B cell (primary cell): ENCODE results near the gene SORL1. TPM values are rescaled to one million over a fixed set of nuclear protein-coding genes. Genes with fewer than 3 reads are reported as not detected.

Experiments used
- ATAC-seq: fragments of 200-7000 bp; cut with Tn5 transposase; one replicate; pipeline ENCODE4 v1.10.0; 2021; ENCODE audit warnings: low read depth, mild to moderate bottlenecking, moderate number of reproducible peaks, moderate library complexity
- CTCF ChIA-PET: fragments of 350-600 bp; sonication (Branson Sonifier 250); formaldehyde crosslinking; loops from one replicate; lab custom pipeline; 2021; ENCODE audit warnings: antibody characterized with exemption, inconsistent platforms; lab: Charles Lee
- POLR2A ChIA-PET: fragments of 350-600 bp; sonication (Branson Sonifier 250); formaldehyde crosslinking; loops from one replicate; lab custom pipeline; 2021; ENCODE audit warnings: antibody characterized with exemption; lab: Charles Lee
- DNase-seq: peaks from one replicate; pipeline ENCODE4 v3.0.0; 2013
- H2AFZ ChIP-seq: 2 replicates; pipeline ENCODE4 v1.6.1; 2012; ENCODE audit warnings: mild to moderate bottlenecking, low read depth, low read length; ENCODE audit not compliant: insufficient read depth, poor library complexity, severe bottlenecking
- H3K27ac ChIP-seq, 2 donors: 1 replicate in 1 of 2; 2 replicates in 1 of 2; pipeline ENCODE4 v1.5.1; 2012 to 2013; ENCODE audit warnings: low read length in 2 of 2, mild to moderate bottlenecking in 2 of 2, moderate library complexity in 1 of 2
- H3K27me3 ChIP-seq, 4 experiments: fragments of 200-600 bp in 1 of 4; sonication (generic) in 1 of 4; replicated peaks in 1 of 4; 1 replicate in 2 of 4; 2 replicates in 2 of 4; pipeline versions ENCODE4 v1.6.1 to v1.7.0; 2013 to 2016; ENCODE audit warnings: low read length in 3 of 4, mild to moderate bottlenecking in 2 of 4, mixed read lengths in 1 of 4, moderate library complexity in 1 of 4; ENCODE audit not compliant: insufficient read depth in 4 of 4, control insufficient read depth in 3 of 4; ENCODE audit errors: control extremely low read depth in 1 of 4
- H3K36me3 ChIP-seq, 2 experiments: replicated peaks in 1 of 2; 1 replicate in 1 of 2; 2 replicates in 1 of 2; pipeline versions ENCODE4 v1.6.1 to v1.7.1; 2013; ENCODE audit warnings: low read length in 1 of 2; ENCODE audit not compliant: insufficient read depth in 2 of 2, control insufficient read depth in 1 of 2; ENCODE audit errors: control extremely low read depth in 1 of 2, extremely low read depth in 1 of 2
- H3K4me1 ChIP-seq, 2 donors: fragments of 200-600 bp in 1 of 2; sonication (generic) in 1 of 2; 1 replicate in 1 of 2; 2 replicates in 1 of 2; pipeline versions ENCODE4 v1.5.1 to v1.6.1; 2013 to 2017; ENCODE audit warnings: low read length in 2 of 2; ENCODE audit not compliant: control insufficient read depth in 2 of 2, insufficient read depth in 2 of 2
- H3K4me2 ChIP-seq: replicated peaks from 2 replicates; pipeline ENCODE3; 2012; ENCODE audit warnings: mild to moderate bottlenecking, low read depth, low read length; ENCODE audit not compliant: poor library complexity, severe bottlenecking
- H3K4me3 ChIP-seq, 5 experiments: fragments of 200-600 bp in 1 of 5; sonication (generic) in 1 of 5; 1 replicate in 3 of 5; 2 replicates in 2 of 5; pipeline versions ENCODE4 v1.5.1 to v1.7.0; 2011 to 2016; ENCODE audit warnings: low read length in 4 of 5, mild to moderate bottlenecking in 4 of 5, low read depth in 2 of 5, control low read depth in 1 of 5, moderate library complexity in 1 of 5; ENCODE audit not compliant: insufficient read depth in 1 of 5; ENCODE audit errors: control extremely low read depth in 1 of 5, extremely low read depth in 1 of 5
- H3K79me2 ChIP-seq: fragments of 200-600 bp; sonication (generic); one replicate; pipeline ENCODE4 v1.6.0; 2016; ENCODE audit warnings: low read length; ENCODE audit not compliant: control insufficient read depth, insufficient read depth
- H3K9ac ChIP-seq: fragments of 200-600 bp; sonication (generic); 2 replicates; pipeline ENCODE4 v1.6.1; 2017; ENCODE audit warnings: mild to moderate bottlenecking, low read length, moderate library complexity
- H3K9me3 ChIP-seq, 3 donors: one replicate each; pipeline versions ENCODE4 v1.6.1 to v1.7.1; 2013; ENCODE audit warnings: low read length in 2 of 3; ENCODE audit not compliant: control insufficient read depth in 2 of 3, insufficient read depth in 1 of 3; ENCODE audit errors: control extremely low read depth in 1 of 3
- H4K20me1 ChIP-seq: 2 replicates; pipeline ENCODE4 v1.6.0; 2012; ENCODE audit warnings: mild to moderate bottlenecking, low read length; ENCODE audit not compliant: insufficient read depth, control insufficient read depth, poor library complexity, severe bottlenecking
- H3K27ac Mint-ChIP-seq: one replicate; pipeline ENCODE4 v1.8.0; 2021; ENCODE audit warnings: mixed read lengths
- H3K27me3 Mint-ChIP-seq: one replicate; pipeline ENCODE4 v1.8.0; 2021; ENCODE audit warnings: mixed read lengths
- H3K4me1 Mint-ChIP-seq: one replicate; pipeline ENCODE4 v1.8.0; 2021; ENCODE audit warnings: mixed read lengths
- H3K4me3 Mint-ChIP-seq: one replicate; pipeline ENCODE4 v1.8.0; 2021; ENCODE audit warnings: mixed read lengths
- H3K9me3 Mint-ChIP-seq: one replicate; pipeline ENCODE4 v1.8.0; 2022; ENCODE audit warnings: mixed read lengths; ENCODE audit not compliant: insufficient read depth
- EZH2 ChIP-seq: IDR thresholded peaks from 2 replicates; pipeline ENCODE4 v1.6.1; 2012; ENCODE audit warnings: borderline replicate concordance, low read depth, mild to moderate bottlenecking, moderate library complexity, low read length; ENCODE audit not compliant: insufficient read depth, poor library complexity, severe bottlenecking
- WGBS: methylation state at CpG from one replicate; pipeline ENCODE4 v1.1.5; 2013; ENCODE audit warnings: missing lambda C conversion rate; ENCODE audit not compliant: insufficient coverage; 5-methylcytosine and 5-hydroxymethylcytosine counted together
- intact Hi-C: fragments of 100-400 bp; cut with micrococcal nuclease; formaldehyde crosslinking; loops from one replicate; pipeline ENCODE4 v1.10.0; 2022
- polyA plus RNA-seq: library from polyadenylated mRNA; depleted of rRNA; stranded (reverse); fragments of >200 nt; gene quantifications from 2 replicates; pipeline ENCODE4 v1.2.3, GENCODE V29; 2012
- total RNA-seq, 2 donors: library from RNA; stranded (reverse); fragments of 120-200 nt in 1 of 2; gene quantifications; 1 replicate in 1 of 2; 2 replicates in 1 of 2; pipeline versions ENCODE4 v1.2.3 to v1.2.4, GENCODE V29; 2013 to 2022
- TF ChIP-seq, protein P1 (sequence below): fragments of 200-600 bp; IDR thresholded peaks from one replicate; pipeline ENCODE4 v1.8.0; 2022; ENCODE audit warnings: antibody characterized with exemption, mild to moderate bottlenecking

SORL1 gene
- total and polyA plus RNA-seq, 2 donors (not counting 1 experiment from before 2014, with no cell fraction given): 13.0 to 396 TPM

DNA sequence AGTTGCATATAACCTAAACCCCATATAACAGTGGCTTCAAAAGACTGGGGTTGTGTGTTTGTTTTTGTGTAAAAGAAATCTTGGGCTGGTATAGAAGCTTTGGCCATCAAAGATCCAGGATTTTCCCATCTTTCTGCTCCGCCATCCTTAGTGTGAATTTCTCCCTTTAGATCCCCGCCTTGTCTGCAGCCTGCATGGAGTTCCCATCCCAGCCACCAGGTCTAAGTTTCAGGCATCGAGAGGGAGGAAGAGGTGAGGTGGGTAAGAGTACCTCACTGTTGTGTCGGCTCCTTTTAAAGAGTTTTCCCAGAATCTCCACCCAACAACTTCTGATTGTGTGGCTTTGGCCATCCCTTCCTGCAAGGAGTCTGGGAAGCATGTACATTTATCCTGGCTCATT is 196.2 kb downstream of the SORL1 start:
- H3K79me2 ChIP-seq: no peaks in the 10 kb centered on the region
- Mint-ChIP-seq H3K27me3 (peaks cover 15% of the 10 kb centered on the region), H3K4me3 (no peak overlapping the region), H3K4me1 (no peaks in the 10 kb centered on the region), H3K9me3 (no peaks in the 10 kb centered on the region), H3K27ac (no peak overlapping the region)
- no peak overlapping the region for H3K4me2 ChIP-seq
- H3K9ac ChIP-seq: no peak overlapping the region
- intact Hi-C loops: no loop called here
- no peaks in the 10 kb centered on the region for H3K9me3 ChIP-seq
- ATAC-seq (no peak), DNase-seq (no peak)
- TF ChIP-seq EZH2: no peak
- TF ChIP-seq, protein P1, sequence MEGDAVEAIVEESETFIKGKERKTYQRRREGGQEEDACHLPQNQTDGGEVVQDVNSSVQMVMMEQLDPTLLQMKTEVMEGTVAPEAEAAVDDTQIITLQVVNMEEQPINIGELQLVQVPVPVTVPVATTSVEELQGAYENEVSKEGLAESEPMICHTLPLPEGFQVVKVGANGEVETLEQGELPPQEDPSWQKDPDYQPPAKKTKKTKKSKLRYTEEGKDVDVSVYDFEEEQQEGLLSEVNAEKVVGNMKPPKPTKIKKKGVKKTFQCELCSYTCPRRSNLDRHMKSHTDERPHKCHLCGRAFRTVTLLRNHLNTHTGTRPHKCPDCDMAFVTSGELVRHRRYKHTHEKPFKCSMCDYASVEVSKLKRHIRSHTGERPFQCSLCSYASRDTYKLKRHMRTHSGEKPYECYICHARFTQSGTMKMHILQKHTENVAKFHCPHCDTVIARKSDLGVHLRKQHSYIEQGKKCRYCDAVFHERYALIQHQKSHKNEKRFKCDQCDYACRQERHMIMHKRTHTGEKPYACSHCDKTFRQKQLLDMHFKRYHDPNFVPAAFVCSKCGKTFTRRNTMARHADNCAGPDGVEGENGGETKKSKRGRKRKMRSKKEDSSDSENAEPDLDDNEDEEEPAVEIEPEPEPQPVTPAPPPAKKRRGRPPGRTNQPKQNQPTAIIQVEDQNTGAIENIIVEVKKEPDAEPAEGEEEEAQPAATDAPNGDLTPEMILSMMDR: no peak
- H3K36me3 ChIP-seq: no peaks in the 10 kb centered on the region
- no peak overlapping the region for H3K27ac ChIP-seq
- no peak overlapping the region for H2AFZ ChIP-seq
- no peaks in the 10 kb centered on the region for H3K27me3 ChIP-seq
- H3K4me3 ChIP-seq: no peak overlapping the region
- H3K4me1 ChIP-seq: no peaks in the 10 kb centered on the region
- no peaks in the 10 kb centered on the region for H4K20me1 ChIP-seq
- ChIA-PET CTCF (no interaction called here), POLR2A (no interaction called here)
- no CpG with 5 or more reads among the region's 4 CpGs for WGBS

GRCh38 chr11:121649798-121650197 is 197.7 kb downstream of the SORL1 start:
- TF ChIP-seq, protein P1: no peak
- no peak for TF ChIP-seq EZH2
- no peaks in the 10 kb centered on the region for H3K4me1 ChIP-seq
- no peak overlapping the region for H3K27ac Mint-ChIP-seq
- WGBS: 96% methylated on average over 6 of the region's 6 CpGs
- H3K36me3 ChIP-seq: no peaks in the 10 kb centered on the region
- no peak overlapping the region for H3K27ac ChIP-seq
- H4K20me1 ChIP-seq: no peaks in the 10 kb centered on the region
- CTCF ChIA-PET: interaction anchor here (0.6 kb wide), 1 partner anchor 29 kb away, joined by 5 read pairs; no protein-coding TSS in a partner anchor
- H2AFZ ChIP-seq: no peak overlapping the region
- no peak overlapping the region for H3K4me3 Mint-ChIP-seq
- no peaks in the 10 kb centered on the region for H3K9me3 Mint-ChIP-seq
- H3K9ac ChIP-seq: no peak overlapping the region
- no peaks in the 10 kb centered on the region for H3K79me2 ChIP-seq
- no peak overlapping the region for H3K4me2 ChIP-seq
- POLR2A ChIA-PET: no interaction called here
- H3K4me1 Mint-ChIP-seq: no peaks in the 10 kb centered on the region
- peaks cover 0 to 2% (median under 1%) of the 10 kb centered on the region in 4 experiments for H3K27me3 ChIP-seq
- intact Hi-C loops: loop anchor here (10.0 kb wide), 1 partner anchor 1205 kb away; no protein-coding TSS in a partner anchor
- H3K27me3 Mint-ChIP-seq: peaks cover 21% of the 10 kb centered on the region
- no peaks in the 10 kb centered on the region for H3K9me3 ChIP-seq
- no peak for DNase-seq
- no peak overlapping the region for H3K4me3 ChIP-seq
- no peak for ATAC-seq
